Naive B cell (primary cell): ENCODE data around the gene PMM2. TPM values are rescaled to one million over a fixed set of nuclear protein-coding genes. Genes with fewer than 3 reads are reported as not detected.

Source experiments
- ATAC-seq, 2 donors: fragments of 150-1000 bp; cut with Tn5 transposase; 2 replicates each; pipeline ENCODE4 v1.10.0; 2021; ENCODE audit warnings: low read depth in 2 of 2, mild to moderate bottlenecking in 2 of 2, moderate library complexity in 2 of 2
- DNase-seq: peaks from one replicate; pipeline ENCODE4 v3.0.0; 2022
- H3K27ac Mint-ChIP-seq, 6 donors: one replicate each; pipeline ENCODE4 v1.8.0; 2020 to 2022; ENCODE audit warnings: mild to moderate bottlenecking in 6 of 6, mixed read lengths in 6 of 6, moderate library complexity in 5 of 6, inconsistent platforms in 2 of 6
- H3K27me3 Mint-ChIP-seq, 3 donors: one replicate each; pipeline ENCODE4 v1.8.0; 2021 to 2022; ENCODE audit warnings: mixed read lengths in 3 of 3, mild to moderate bottlenecking in 1 of 3
- H3K36me3 Mint-ChIP-seq, 2 donors: one replicate each; pipeline ENCODE4 v1.8.0; 2020 to 2022; ENCODE audit warnings: mixed read lengths in 2 of 2, inconsistent platforms in 1 of 2, mild to moderate bottlenecking in 1 of 2
- H3K4me1 Mint-ChIP-seq, 3 donors: one replicate each; pipeline ENCODE4 v1.8.0; 2020 to 2022; ENCODE audit warnings: mixed read lengths in 3 of 3, inconsistent platforms in 1 of 3, mild to moderate bottlenecking in 1 of 3, moderate library complexity in 1 of 3
- H3K4me3 Mint-ChIP-seq, 8 donors: one replicate each; pipeline ENCODE4 v1.8.0; 2020 to 2022; ENCODE audit warnings: mild to moderate bottlenecking in 8 of 8, mixed read lengths in 8 of 8, moderate library complexity in 8 of 8, inconsistent platforms in 2 of 8
- H3K9me3 Mint-ChIP-seq, 7 donors: one replicate each; pipeline ENCODE4 v1.8.0; 2020 to 2022; ENCODE audit warnings: mixed read lengths in 7 of 7, mild to moderate bottlenecking in 5 of 7, inconsistent platforms in 2 of 7, moderate library complexity in 1 of 7
- polyA plus RNA-seq, 6 donors: library from polyadenylated mRNA; unstranded; fragments of 300-500 nt; fragmentation: Illumina TruSeq; gene quantifications; one replicate each; pipeline ENCODE4 v1.2.3, GENCODE V29; 2021; ENCODE audit warnings: low read depth in 6 of 6

Gene PMM2
- polyA plus RNA-seq, 6 donors from 2014 or later = 19.8 to 33.0 (median 25.1) TPM

DNA sequence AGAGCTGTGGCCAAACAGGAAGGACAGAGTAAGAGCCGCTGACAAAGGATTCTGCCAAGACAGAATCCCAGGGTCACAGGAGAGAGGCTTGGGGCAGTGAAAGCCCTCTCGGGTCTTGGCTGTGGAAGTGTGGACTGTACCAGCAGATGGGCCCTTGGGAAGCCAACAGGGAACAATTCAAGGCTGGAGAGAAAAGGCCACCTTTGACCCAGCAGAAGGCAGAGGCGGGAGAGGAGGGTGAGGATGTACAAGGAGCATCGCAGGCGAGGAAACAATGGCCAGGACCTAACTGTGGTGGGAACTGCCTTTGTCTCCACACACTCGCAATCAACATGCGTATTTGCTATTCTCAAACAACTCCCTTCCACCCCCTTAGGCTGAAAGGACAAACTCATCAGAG, 55.5 kb downstream of the PMM2 start:
- Mint-ChIP-seq H3K36me3 (peaks cover 0 to 21% of the 10 kb centered on the region in 2 donors), H3K27ac (peak overlapping the region in 2 of 6 donors; percentile 32 to 58), H3K9me3 (no peaks in the 10 kb centered on the region), H3K4me3 (no peak overlapping the region), H3K4me1 (peaks cover 18 to 27% (median 22%) of the 10 kb centered on the region in 3 donors), H3K27me3 (no peaks in the 10 kb centered on the region)
- no peak for DNase-seq
- ATAC-seq = no peak

DNA sequence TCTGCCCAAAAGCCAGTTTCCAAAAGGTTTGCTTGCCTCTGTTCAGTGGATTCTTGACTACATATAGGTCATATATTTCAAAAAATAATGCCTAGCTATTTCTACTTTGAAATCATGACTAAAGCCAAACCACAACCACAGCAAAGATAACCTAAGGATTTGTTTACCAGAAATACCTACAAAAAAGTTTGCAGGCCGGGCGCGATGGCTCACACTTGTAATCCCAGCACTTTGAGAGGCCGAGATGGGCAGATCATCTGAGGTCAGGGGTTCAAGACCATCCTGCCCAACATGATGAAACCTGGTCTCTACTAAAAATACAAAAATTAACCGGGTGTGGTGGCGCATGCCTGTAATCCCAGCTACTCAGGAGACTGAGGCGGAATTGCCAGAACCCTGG, 56.0 kb downstream of the PMM2 start:
- no peak for ATAC-seq
- H3K27ac Mint-ChIP-seq = peak overlapping the region in 2 of 6 donors; percentile 12 to 29
- H3K4me1 Mint-ChIP-seq = peaks cover 18 to 27% (median 23%) of the 10 kb centered on the region in 3 donors
- H3K36me3 Mint-ChIP-seq = peaks cover 0 to 24% of the 10 kb centered on the region in 2 donors
- no peaks in the 10 kb centered on the region for H3K27me3 Mint-ChIP-seq
- H3K9me3 Mint-ChIP-seq = no peaks in the 10 kb centered on the region
- no peak for DNase-seq
- no peak overlapping the region for H3K4me3 Mint-ChIP-seq

DNA sequence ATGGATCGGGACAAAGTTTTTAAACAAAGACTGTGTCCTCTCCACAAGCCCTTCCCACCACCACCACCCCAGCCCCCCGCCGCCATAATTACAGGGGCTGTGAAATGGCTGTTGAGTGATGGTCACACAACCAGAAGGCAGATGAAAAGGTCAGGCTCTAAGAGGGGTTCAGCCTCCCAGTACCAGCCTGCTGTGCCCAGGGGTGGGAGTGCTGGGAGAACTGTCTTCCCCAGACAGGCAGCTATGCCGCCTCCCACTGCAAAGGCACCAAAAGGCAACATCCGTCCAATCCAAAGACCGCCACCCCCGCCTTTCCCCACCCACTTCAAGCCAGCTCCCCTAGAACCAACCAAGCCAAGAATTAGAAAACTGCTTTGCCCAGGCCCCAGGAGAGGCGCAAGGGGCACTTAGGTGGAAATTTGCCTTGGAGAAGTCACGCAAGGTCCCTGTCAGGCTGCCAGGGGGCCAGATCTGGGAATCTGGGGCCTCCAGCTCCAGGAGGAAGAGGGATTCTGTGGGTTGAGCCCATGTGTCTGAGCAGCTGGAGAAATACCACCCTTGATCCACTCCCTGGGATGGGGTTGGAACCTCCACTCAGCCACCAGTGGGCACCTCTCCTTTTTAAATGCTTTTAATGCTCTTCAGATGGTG, 56.8 kb downstream of the PMM2 start:
- H3K4me3 Mint-ChIP-seq = no peak overlapping the region
- ATAC-seq = no peak
- H3K27ac Mint-ChIP-seq = no peak overlapping the region
- no peaks in the 10 kb centered on the region for H3K27me3 Mint-ChIP-seq
- peaks cover 0 to 18% of the 10 kb centered on the region in 2 donors for H3K36me3 Mint-ChIP-seq
- DNase-seq = no peak
- peaks cover 18 to 24% (median 23%) of the 10 kb centered on the region in 3 donors for H3K4me1 Mint-ChIP-seq
- H3K9me3 Mint-ChIP-seq = no peaks in the 10 kb centered on the region

DNA sequence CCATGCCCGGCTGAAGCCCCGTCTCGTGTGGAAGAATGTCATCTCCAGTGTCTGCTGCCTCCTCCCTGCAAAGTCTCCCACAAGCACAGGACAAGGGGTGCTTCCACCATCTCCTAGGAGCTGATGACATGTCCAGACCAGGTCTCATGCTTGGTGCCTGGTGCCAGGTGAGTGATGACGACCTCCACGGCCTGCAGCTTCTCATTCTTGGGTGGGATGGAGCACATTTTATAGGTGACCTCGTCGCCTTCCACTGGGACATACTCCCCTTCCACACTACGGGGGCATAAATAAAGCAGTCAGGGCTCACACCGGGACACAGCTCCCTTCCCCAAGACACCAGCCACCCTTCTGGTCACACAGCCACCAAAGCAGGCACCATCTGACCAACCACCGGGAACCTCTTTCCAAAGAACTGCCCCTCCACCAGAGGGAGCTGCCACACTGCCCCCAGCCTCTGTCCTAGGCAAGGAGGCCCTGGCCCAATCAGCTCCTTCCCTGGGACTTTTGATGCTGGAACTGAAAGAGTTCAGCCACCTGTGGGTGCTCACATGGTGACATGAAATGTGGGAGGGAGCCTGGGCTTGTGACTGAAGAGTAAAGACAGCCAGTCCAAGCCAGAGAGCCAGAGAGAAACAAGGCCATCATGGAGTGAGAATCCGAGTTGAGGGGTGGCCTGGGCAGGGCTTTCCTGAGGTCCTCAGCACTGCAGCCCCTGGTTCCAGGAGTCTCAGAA, 57.6 kb downstream of the PMM2 start:
- Mint-ChIP-seq H3K27me3 (no peaks in the 10 kb centered on the region), H3K4me3 (peak overlapping the region in 1 of 8 donors; percentile 22), H3K4me1 (peaks cover 15 to 19% (median 18%) of the 10 kb centered on the region in 3 donors), H3K9me3 (no peaks in the 10 kb centered on the region), H3K36me3 (peaks cover 0 to 12% of the 10 kb centered on the region in 2 donors), H3K27ac (peak overlapping the region in 4 of 6 donors; percentile 9 to 76 (median 54))
- DNase-seq = no peak
- no peak for ATAC-seq

DNA sequence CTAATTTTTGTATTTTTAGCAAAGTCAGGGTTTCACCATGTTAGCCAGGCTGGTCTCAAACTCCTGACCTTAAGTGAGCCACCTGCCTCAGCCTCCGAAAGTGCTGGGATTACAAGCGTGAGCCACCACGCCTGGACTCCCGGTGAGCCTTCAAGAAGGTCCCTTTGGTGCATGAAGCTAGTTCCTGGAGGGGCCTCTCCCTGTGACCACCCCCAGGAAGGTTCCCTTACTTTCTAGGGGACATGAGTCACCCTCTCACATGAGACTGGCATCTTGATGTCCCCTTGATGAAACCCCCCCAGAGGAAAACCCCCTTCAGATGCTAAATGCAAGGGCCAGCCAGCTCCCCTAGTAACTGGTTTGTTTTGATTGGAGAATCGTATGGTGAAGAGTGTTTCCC, 58.3 kb downstream of the PMM2 start:
- ATAC-seq (no peak), DNase-seq (no peak)
- peak overlapping the region in 2 of 6 donors; percentile 53 to 68 for H3K27ac Mint-ChIP-seq
- H3K27me3 Mint-ChIP-seq = no peaks in the 10 kb centered on the region
- H3K36me3 Mint-ChIP-seq = peaks cover 0 to 12% of the 10 kb centered on the region in 2 donors
- H3K9me3 Mint-ChIP-seq = no peaks in the 10 kb centered on the region
- no peak overlapping the region for H3K4me3 Mint-ChIP-seq
- peaks cover 8 to 16% (median 11%) of the 10 kb centered on the region in 3 donors for H3K4me1 Mint-ChIP-seq

DNA sequence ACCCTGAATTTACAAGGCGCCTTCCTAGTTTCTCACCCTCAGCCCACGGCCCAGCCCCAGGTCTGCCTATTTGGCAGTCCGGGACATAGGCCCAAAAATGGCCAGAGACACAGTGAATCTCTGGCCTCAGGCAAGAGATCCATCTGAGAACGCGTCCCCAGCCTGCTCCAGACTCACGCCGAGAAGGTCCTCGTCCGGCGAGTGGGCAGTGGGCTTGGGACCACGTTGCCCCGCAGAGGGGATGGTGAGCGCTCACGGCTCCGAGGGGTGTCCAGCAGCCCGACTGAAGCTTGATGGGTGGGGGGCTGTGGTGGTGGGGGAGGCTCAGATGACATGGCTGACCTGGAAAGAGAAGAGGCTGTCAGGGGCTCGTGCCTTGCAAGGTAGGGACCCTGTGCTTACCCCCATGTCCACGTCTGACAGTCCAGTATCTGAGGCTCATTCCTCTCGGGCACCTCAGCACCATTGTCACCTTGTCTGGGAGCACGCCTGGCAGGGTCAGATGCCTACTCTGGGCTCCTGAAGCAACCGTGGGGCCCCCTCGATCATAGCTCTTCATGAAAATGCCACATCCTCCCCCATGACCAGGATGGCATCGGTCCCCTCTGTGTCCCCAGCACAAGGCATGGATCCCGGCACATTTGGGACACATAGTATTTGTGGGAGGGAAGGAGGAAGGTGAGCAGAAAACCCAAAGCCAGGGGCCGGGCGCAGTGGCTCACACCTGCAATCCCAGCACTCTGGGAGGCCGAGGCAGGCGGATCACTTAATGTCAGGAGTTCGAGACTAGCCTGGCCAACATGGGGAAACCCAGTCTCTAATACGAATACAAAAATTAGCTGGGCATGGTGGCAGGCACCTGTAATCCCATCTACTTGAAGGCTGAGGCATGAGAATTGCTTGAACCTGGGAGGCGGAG, 61.6 kb downstream of the PMM2 start:
- Mint-ChIP-seq H3K27me3 (no peaks in the 10 kb centered on the region), H3K4me3 (no peak overlapping the region), H3K36me3 (peaks cover 0 to 12% of the 10 kb centered on the region in 2 donors), H3K4me1 (peaks cover 19 to 34% (median 25%) of the 10 kb centered on the region in 3 donors), H3K9me3 (no peaks in the 10 kb centered on the region), H3K27ac (peak overlapping the region in 3 of 6 donors; percentile 31 to 85 (median 51))
- ATAC-seq (no peak), DNase-seq (no peak)

DNA sequence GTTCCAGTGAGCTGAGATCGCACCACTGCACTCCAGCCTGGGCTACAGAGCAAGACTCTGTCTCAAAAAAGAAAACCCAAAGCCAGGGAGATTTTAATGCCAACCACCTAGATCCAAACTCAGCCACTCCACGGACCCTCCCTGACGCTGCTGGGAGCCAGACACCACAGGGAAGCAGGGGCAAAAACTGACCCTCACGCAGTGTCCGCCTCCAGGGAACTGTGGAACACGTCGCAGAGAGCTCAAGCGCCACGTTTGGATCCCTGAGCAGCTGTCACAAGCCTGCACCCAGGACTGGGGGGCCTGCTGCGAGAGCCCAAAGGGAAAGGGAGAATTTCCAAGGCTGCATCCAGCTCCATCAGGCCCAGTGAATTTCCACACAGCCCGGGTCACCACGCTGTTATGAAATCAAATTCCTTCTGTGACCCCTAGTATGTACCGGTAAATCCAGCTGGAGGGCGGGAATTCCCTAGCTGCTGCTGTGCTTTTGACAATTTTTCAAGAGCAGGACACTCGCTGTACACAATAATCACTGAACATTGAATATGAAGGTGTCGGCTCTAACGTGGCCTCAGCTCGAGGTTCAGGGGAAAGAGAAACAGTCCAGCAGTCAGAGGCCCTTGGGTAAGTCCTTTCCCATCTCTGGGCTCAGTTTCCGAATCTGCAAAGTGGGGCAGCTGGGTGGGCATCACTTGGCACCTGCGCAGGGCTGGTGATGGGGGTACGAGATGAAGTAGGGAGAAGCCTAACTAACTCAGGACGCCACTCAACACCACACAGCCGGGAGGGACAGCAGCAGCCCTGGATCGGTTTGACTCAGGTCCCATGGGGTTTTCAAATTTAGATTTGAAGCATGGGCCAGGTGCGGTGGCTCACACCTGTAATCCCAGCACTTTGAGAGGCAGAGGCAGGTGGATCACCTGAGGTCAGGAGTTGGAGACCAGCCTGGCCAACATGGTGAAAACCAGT, 62.6 kb downstream of the PMM2 start:
- Mint-ChIP-seq H3K27ac (peak overlapping the region in 3 of 6 donors; percentile 31 to 72 (median 64)), H3K9me3 (no peaks in the 10 kb centered on the region), H3K27me3 (no peaks in the 10 kb centered on the region), H3K36me3 (peaks cover 0 to 9% of the 10 kb centered on the region in 2 donors), H3K4me3 (no peak overlapping the region), H3K4me1 (peaks cover 28 to 44% (median 34%) of the 10 kb centered on the region in 3 donors)
- DNase-seq (no peak), ATAC-seq (no peak)

DNA sequence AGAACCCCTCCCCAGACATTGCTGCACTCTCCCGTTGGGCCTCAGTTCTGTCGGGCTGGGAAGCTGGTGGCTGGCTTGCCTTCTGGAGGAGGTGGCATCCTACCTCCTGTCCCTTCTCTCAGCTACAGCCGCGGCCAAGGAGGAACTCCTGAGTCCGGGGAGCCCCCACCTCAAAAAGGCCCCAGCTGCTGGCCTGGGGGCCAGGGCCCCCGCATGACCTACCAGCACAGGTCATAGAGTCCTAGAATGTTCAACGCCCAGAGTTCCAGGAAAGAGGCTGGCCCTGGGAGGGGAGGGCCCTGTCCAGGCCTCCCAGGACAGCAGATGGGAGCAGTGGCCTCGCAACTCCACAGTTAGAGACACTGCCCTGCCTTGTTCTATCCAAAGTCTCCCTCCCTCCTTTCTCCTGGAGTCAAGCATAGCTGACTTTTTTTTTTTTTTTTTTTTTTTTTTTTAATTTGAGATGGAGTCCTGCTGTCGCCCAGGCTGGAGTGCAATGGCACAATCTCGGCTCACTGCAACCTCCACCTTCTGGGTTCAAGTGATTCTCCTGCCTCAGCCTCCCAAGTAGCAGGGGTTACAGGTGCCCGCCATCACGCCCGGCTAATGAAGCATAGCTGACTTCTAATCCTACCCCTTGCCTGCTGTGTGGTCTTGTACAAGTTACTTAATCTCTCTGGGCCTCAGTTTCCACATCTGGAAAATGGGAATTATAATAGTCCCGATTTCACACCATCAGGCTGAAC, 64.1 kb downstream of the PMM2 start:
- H3K27ac Mint-ChIP-seq = peak overlapping the region in 3 of 6 donors; percentile 57 to 83 (median 66)
- H3K4me1 Mint-ChIP-seq = peaks cover 40 to 57% (median 48%) of the 10 kb centered on the region in 3 donors
- no peaks in the 10 kb centered on the region for H3K9me3 Mint-ChIP-seq
- DNase-seq = no peak
- peaks cover 0 to 7% of the 10 kb centered on the region in 2 donors for H3K36me3 Mint-ChIP-seq
- peak overlapping the region in 1 of 8 donors; percentile 53 for H3K4me3 Mint-ChIP-seq
- no peak for ATAC-seq
- H3K27me3 Mint-ChIP-seq = no peaks in the 10 kb centered on the region

DNA sequence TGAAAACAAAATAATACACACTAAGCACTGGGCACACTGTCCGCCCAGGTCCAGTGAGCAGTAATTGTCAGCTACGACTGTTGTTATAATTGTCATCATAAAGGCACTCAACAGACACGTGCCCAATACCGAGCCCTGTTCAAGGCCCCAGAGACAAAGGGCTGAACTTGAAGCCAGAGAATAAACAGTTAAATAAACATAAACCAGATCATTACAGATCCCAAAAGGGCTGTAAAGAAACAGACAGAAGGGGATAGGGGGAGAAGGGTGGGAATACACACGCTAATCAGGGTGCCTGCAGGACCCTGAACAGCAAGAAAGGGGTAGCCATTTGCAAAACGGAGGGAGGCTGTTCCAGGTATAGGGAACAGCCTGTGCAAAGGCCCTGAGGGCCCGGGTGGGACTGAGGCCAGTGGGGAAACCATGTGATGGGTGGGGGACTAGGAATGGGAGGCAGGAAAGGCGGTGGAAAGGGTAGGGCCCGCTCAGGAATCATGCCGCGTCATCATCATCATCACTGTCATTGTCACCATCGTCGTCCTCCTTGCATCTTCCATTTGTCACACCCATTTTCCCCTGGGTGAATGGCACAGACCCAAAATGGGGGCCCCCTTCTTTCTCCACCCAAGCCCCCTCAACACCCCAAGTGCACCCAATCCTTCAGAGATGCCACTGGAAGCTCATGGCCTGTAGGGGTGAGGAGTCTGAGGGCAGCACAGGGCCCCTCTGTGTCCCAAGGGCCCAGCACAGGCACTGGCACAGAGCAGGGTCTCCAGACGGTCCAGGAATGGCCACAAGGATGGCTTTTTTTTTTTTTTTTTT, 64.9 kb downstream of the PMM2 start:
- no peak for DNase-seq
- no peaks in the 10 kb centered on the region for H3K27me3 Mint-ChIP-seq
- peaks cover 46 to 61% (median 51%) of the 10 kb centered on the region in 3 donors for H3K4me1 Mint-ChIP-seq
- H3K9me3 Mint-ChIP-seq = no peaks in the 10 kb centered on the region
- ATAC-seq = no peak
- H3K27ac Mint-ChIP-seq = peak overlapping the region in 2 of 6 donors; percentile 47 to 66
- peaks cover 0 to 7% of the 10 kb centered on the region in 2 donors for H3K36me3 Mint-ChIP-seq
- H3K4me3 Mint-ChIP-seq = peak overlapping the region in 1 of 8 donors; percentile 53

DNA sequence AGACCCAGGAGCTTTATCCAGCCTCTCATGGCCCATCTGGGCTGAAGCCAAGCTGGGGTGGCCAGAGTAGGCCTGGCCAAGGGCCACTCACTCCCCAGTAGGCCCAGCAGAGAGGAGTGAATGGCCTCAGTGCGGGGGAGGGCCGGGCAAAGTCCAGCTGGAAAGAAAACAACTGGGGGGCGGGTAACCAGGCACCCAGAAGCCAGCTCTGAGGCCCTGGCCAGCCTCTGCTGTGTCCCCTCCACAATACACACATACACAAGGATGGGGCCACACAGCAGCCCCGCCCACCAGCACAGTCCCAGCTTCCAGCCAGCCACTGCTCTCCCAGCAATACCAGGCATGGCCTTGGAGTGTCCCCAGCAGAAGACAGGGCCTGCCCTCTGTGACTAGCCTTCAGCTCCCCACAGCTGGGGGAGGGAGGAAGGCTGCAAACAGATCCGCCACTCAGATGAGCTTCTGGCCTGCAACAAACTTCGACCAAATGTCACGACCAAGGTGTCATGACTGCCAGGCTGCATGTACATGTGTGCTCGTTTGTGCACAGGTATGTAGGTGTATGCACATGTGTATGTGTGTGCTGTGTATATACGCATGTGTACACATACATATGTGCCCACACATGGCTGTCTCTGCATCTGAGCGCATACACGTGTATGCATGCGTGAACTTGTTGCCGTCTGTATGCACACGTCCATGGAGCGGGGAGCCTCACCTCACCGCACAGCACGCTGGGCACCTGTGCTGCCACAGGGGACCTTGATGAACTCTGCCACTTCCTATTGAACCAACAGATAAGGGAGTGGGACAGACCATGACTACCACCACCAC, 66.2 kb downstream of the PMM2 start:
- no peaks in the 10 kb centered on the region for H3K9me3 Mint-ChIP-seq

More for the DNA sequence above, 66.2 kb downstream of the PMM2 start:
- H3K4me1 Mint-ChIP-seq = peaks cover 48 to 61% (median 57%) of the 10 kb centered on the region in 3 donors
- ATAC-seq (no peak), DNase-seq (no peak)
- H3K27ac Mint-ChIP-seq = peak overlapping the region in 4 of 6 donors; percentile 41 to 89 (median 72)
- no peaks in the 10 kb centered on the region for H3K36me3 Mint-ChIP-seq
- H3K27me3 Mint-ChIP-seq = no peaks in the 10 kb centered on the region
- H3K4me3 Mint-ChIP-seq = peak overlapping the region in 7 of 8 donors; percentile 35 to 78 (median 49)
